ENCODE data around the gene POGLUT2. TPM values are rescaled to one million over a fixed set of nuclear protein-coding genes. Genes with fewer than 3 reads are reported as not detected.
A peak's percentile ranks its signal among the peaks of the same experiment; 100 is the strongest.

The POGLUT2 gene
- total RNA-seq, 1 donor from 2014 or later: 16.8 TPM

DNA sequence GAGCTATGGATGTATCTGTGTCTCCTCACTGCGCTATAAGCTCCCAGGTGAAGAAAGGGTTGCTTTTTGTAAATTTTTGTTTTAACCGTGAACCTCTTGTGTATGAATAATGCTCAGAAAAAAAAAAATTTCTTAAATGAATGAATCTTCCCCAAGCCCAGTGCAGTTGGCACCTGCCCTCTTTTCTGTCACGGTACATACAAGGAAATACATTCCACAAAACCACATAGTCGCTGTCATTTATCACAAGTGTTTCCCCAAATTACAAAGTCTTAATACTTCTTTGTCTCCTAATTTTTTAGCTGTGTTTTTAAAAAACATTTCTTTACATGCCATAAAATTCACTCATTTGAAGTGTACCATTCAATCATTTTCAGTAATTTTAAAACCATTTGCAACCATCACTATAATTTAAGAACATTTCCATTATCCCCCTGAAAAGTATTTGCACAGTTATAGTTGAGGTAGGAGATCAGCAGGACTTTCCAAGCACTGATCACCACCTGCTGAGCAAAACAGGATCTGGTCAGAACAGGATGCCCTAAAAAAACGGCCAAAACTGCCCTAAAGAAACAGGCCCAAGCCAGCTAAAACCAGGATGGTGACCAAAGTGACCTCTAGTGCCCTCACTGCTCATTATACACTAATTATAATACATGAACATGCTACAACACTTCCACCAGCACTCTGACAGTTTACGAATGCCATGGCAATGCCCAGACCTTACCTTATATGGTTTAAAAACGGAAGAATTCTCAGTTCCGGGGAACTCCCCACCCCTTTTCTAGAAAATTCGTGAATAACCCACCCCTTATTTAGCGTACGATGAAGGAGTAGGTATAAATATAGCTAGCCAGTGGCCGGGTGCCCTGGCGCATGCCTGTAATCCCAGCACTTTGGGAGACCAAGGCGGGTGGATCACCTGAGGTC lies 23.9 kb downstream of the POGLUT2 start:
- no peak for TF ChIP-seq EZH2 (IDR thresholded peaks at IDR 0.05; ENCODE audit: insufficient read depth, low read length)
- TF ChIP-seq, protein P1, sequence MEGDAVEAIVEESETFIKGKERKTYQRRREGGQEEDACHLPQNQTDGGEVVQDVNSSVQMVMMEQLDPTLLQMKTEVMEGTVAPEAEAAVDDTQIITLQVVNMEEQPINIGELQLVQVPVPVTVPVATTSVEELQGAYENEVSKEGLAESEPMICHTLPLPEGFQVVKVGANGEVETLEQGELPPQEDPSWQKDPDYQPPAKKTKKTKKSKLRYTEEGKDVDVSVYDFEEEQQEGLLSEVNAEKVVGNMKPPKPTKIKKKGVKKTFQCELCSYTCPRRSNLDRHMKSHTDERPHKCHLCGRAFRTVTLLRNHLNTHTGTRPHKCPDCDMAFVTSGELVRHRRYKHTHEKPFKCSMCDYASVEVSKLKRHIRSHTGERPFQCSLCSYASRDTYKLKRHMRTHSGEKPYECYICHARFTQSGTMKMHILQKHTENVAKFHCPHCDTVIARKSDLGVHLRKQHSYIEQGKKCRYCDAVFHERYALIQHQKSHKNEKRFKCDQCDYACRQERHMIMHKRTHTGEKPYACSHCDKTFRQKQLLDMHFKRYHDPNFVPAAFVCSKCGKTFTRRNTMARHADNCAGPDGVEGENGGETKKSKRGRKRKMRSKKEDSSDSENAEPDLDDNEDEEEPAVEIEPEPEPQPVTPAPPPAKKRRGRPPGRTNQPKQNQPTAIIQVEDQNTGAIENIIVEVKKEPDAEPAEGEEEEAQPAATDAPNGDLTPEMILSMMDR (IDR thresholded peaks at IDR 0.05; ENCODE audit: insufficient read depth, low read depth, low read length): no peak
- Histone ChIP-seq H3K4me2 (ENCODE audit: low read length) (no peak overlapping the region), H3K9ac (ENCODE audit: low read length) (no peak overlapping the region), H3K4me1 (ENCODE audit: insufficient read depth, low read length) (peaks cover 5% of the 10 kb centered on the region), H3K27ac (ENCODE audit: low read depth, low read length) (no peak overlapping the region), H3K36me3 (ENCODE audit: insufficient read depth, low read length) (no peaks in the 10 kb centered on the region), H3K79me2 (ENCODE audit: insufficient read depth, low read length) (peaks cover 17% of the 10 kb centered on the region), H3K9me3 (ENCODE audit: insufficient read depth, low read depth, low read length) (no peaks in the 10 kb centered on the region), H3K27me3 (ENCODE audit: insufficient read depth, low read length) (no peaks in the 10 kb centered on the region), H4K20me1 (ENCODE audit: insufficient read depth, low read length) (no peaks in the 10 kb centered on the region), H2AFZ (ENCODE audit: low read depth, low read length) (no peak overlapping the region), H3K4me3 (ENCODE audit: insufficient read depth, low read depth, low read length) (no peak overlapping the region)
- peaks cover 3% of the 10 kb centered on the region for H3K9me3 Mint-ChIP-seq (ENCODE audit: unreplicated experiment)
- FAIRE-seq: no peak
- DNase-seq (ENCODE audit: low read depth): no peak
- peak overlapping the region; percentile 28 for H3K27ac Mint-ChIP-seq (ENCODE audit: unreplicated experiment)
- peaks cover 7% of the 10 kb centered on the region for H3K4me1 Mint-ChIP-seq (ENCODE audit: low read depth, unreplicated experiment)
- H3K27me3 Mint-ChIP-seq (ENCODE audit: low read depth, unreplicated experiment): peaks cover 2% of the 10 kb centered on the region
- H3K36me3 Mint-ChIP-seq (ENCODE audit: low read depth, unreplicated experiment): no peaks in the 10 kb centered on the region
- H3K4me3 Mint-ChIP-seq (ENCODE audit: unreplicated experiment): peak overlapping the region; percentile 87

DNA sequence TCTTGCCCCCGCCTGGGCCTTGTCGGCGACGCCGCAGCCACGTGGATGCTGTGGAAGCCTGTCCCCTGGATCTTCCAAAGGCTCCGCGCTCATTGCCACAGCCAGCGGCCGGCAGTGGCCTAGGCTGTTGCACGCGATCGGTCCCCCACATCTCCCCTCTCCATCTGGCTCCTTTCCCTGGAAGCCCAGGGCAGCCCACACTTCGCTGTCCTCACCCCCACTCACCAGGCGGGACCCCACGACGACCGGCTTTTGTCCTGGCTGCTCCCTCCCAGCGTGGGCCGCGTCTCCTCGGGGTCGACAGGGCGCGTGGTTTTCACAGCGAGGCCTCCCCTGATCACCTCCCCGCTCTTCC lies 24.6 kb downstream of the POGLUT2 start:
- H3K79me2 ChIP-seq (ENCODE audit: insufficient read depth, low read length): peaks cover 17% of the 10 kb centered on the region
- peak overlapping the region; percentile 64 for H3K27ac ChIP-seq (ENCODE audit: low read depth, low read length)
- H3K9me3 ChIP-seq (ENCODE audit: insufficient read depth, low read depth, low read length): no peaks in the 10 kb centered on the region
- TF ChIP-seq, protein P1 (IDR thresholded peaks at IDR 0.05; ENCODE audit: insufficient read depth, low read depth, low read length): no peak
- TF ChIP-seq EZH2 (IDR thresholded peaks at IDR 0.05; ENCODE audit: insufficient read depth, low read length): no peak
- FAIRE-seq (no peak), DNase-seq (ENCODE audit: low read depth) (no peak)
- no peak overlapping the region for H3K27ac Mint-ChIP-seq (ENCODE audit: unreplicated experiment)
- H3K4me3 Mint-ChIP-seq (ENCODE audit: unreplicated experiment): peak overlapping the region; percentile 87
- peaks cover 3% of the 10 kb centered on the region for H3K4me1 Mint-ChIP-seq (ENCODE audit: low read depth, unreplicated experiment)
- H3K9me3 Mint-ChIP-seq (ENCODE audit: unreplicated experiment): peaks cover 3% of the 10 kb centered on the region
- peak overlapping the region; percentile 82 for H3K9ac ChIP-seq (ENCODE audit: low read length)
- H3K36me3 Mint-ChIP-seq (ENCODE audit: low read depth, unreplicated experiment): no peaks in the 10 kb centered on the region
- H2AFZ ChIP-seq (ENCODE audit: low read depth, low read length): peak overlapping the region; percentile 98
- no peaks in the 10 kb centered on the region for H4K20me1 ChIP-seq (ENCODE audit: insufficient read depth, low read length)
- H3K4me3 ChIP-seq (ENCODE audit: insufficient read depth, low read depth, low read length): peak overlapping the region; percentile 84
- no peaks in the 10 kb centered on the region for H3K36me3 ChIP-seq (ENCODE audit: insufficient read depth, low read length)
- peak overlapping the region; percentile 87 for H3K4me2 ChIP-seq (ENCODE audit: low read length)
- H3K27me3 Mint-ChIP-seq (ENCODE audit: low read depth, unreplicated experiment): peaks cover 2% of the 10 kb centered on the region
- H3K4me1 ChIP-seq (ENCODE audit: insufficient read depth, low read length): peaks cover 5% of the 10 kb centered on the region
- H3K27me3 ChIP-seq (ENCODE audit: insufficient read depth, low read length): no peaks in the 10 kb centered on the region
